ENCODE results near the gene RNF166. TPM values are rescaled to one million over a fixed set of nuclear protein-coding genes. Genes with fewer than 3 reads are reported as not detected.

The RNF166 gene
- total RNA-seq, 2 experiments from 2014 or later: 80.7 to 82.4 TPM

GRCh38 chr16:88702371-88703210 is 3.6 kb downstream of the RNF166 start:
- H3K27me3 Mint-ChIP-seq: no peaks in the 10 kb centered on the region
- DNase-seq (peak; percentile 49), ATAC-seq (no peak)
- intact Hi-C loops (cut with micrococcal nuclease): no loop called here
- ChIA-PET CTCF (interaction anchor here (0.8 to 4.2 kb wide), 9 partner anchors 15 to 97 kb away, joined by 3 to 16 read pairs (median 4); partner anchors contain the start of gene SNAI3), POLR2A (interaction anchor here (0.8 to 8.0 kb wide), 15 partner anchors 9 to 396 kb away, joined by 3 to 61 read pairs (median 4); partner anchors contain the start of genes MVD and SNAI3)
- H3K27ac Mint-ChIP-seq: peak overlapping the region; percentile 97
- H3K9me3 Mint-ChIP-seq: no peaks in the 10 kb centered on the region
- no peak for TF ChIP-seq CTCF (IDR thresholded peaks at IDR 0.05)
- peak overlapping the region; percentile 94 for H3K4me3 Mint-ChIP-seq
- H3K4me1 Mint-ChIP-seq (ENCODE audit: low read depth): peaks cover 58% of the 10 kb centered on the region
- H3K36me3 Mint-ChIP-seq (ENCODE audit: low read depth): peaks cover 38% of the 10 kb centered on the region

GRCh38 chr16:88701581-88702370 is 4.4 kb downstream of the RNF166 start:
- Mint-ChIP-seq H3K4me3 (peak overlapping the region; percentile 94), H3K36me3 (ENCODE audit: low read depth) (peaks cover 39% of the 10 kb centered on the region), H3K4me1 (ENCODE audit: low read depth) (peaks cover 52% of the 10 kb centered on the region), H3K27ac (peak overlapping the region; percentile 97), H3K27me3 (no peaks in the 10 kb centered on the region), H3K9me3 (no peaks in the 10 kb centered on the region)
- peak; percentile 13 for TF ChIP-seq CTCF (IDR thresholded peaks at IDR 0.05)
- no peak for ATAC-seq
- intact Hi-C loops (cut with micrococcal nuclease): no loop called here
- ChIA-PET POLR2A (interaction anchor here (0.8 to 8.0 kb wide), 16 partner anchors 9 to 396 kb away, joined by 3 to 61 read pairs (median 4); partner anchors contain the start of genes MVD and SNAI3), CTCF (interaction anchor here (0.8 to 4.2 kb wide), 13 partner anchors 14 to 156 kb away, joined by 3 to 16 read pairs (median 4); partner anchors contain the start of gene SNAI3)
- peak; percentile 33 for DNase-seq

GRCh38 chr16:88700636-88701482 is 5.3 kb downstream of the RNF166 start:
- Mint-ChIP-seq H3K27me3 (no peaks in the 10 kb centered on the region), H3K27ac (peak overlapping the region; percentile 97), H3K36me3 (ENCODE audit: low read depth) (peaks cover 39% of the 10 kb centered on the region), H3K4me1 (ENCODE audit: low read depth) (peaks cover 52% of the 10 kb centered on the region), H3K9me3 (no peaks in the 10 kb centered on the region), H3K4me3 (peak overlapping the region; percentile 94)
- TF ChIP-seq CTCF (IDR thresholded peaks at IDR 0.05): no peak
- peak; percentile 99 for DNase-seq
- intact Hi-C loops (cut with micrococcal nuclease): no loop called here
- POLR2A ChIA-PET: interaction anchor here (0.9 to 8.0 kb wide), 10 partner anchors 9 to 396 kb away, joined by 3 to 61 read pairs (median 4); partner anchors contain the start of genes MVD and SNAI3
- CTCF ChIA-PET: interaction anchor here (1.0 to 1.4 kb wide), 7 partner anchors 14 to 157 kb away, joined by 3 to 6 read pairs (median 3); no protein-coding TSS in a partner anchor
- peak; percentile 79 for ATAC-seq

- Mint-ChIP-seq H3K9me3 (no peaks in the 10 kb centered on the region), H3K27me3 (no peaks in the 10 kb centered on the region), H3K4me1 (ENCODE audit: low read depth) (peaks cover 49% of the 10 kb centered on the region), H3K4me3 (peak overlapping the region; percentile 94), H3K27ac (peak overlapping the region; percentile 97), H3K36me3 (ENCODE audit: low read depth) (peaks cover 38% of the 10 kb centered on the region)
- DNase-seq (no peak), ATAC-seq (no peak)
- ChIA-PET POLR2A (interaction anchor here (1.1 to 8.0 kb wide), 6 partner anchors 9 to 82 kb away, joined by 3 to 61 read pairs (median 8); partner anchors contain the start of genes MVD and SNAI3), CTCF (interaction anchor here (1.0 to 1.4 kb wide), 3 partner anchors 13 to 100 kb away, joined by 3 to 5 read pairs (median 3); no protein-coding TSS in a partner anchor)
- intact Hi-C loops (cut with micrococcal nuclease): no loop called here
- TF ChIP-seq CTCF (IDR thresholded peaks at IDR 0.05): no peak
Observed at GRCh38 chr16:88700322-88700635, 5.9 kb downstream of the RNF166 start.
